Daoy (cell line): ENCODE data around the gene TUBB1. TPM values are rescaled to one million over a fixed set of nuclear protein-coding genes. Genes with fewer than 3 reads are reported as not detected.

Source experiments
- DNase-seq: peaks from one replicate; pipeline ENCODE4 v3.0.0-alpha.2; 2015; ENCODE audit warnings: low read depth
- total RNA-seq: library from RNA; depleted of rRNA; stranded (reverse); fragments of >200 nt; shearing (Covaris generic); gene quantifications from 2 replicates; pipeline ENCODE4 v1.2.3, GENCODE V29; 2014

The TUBB1 gene
- total RNA-seq, 1 experiment from 2014 or later, result not detected

DNA sequence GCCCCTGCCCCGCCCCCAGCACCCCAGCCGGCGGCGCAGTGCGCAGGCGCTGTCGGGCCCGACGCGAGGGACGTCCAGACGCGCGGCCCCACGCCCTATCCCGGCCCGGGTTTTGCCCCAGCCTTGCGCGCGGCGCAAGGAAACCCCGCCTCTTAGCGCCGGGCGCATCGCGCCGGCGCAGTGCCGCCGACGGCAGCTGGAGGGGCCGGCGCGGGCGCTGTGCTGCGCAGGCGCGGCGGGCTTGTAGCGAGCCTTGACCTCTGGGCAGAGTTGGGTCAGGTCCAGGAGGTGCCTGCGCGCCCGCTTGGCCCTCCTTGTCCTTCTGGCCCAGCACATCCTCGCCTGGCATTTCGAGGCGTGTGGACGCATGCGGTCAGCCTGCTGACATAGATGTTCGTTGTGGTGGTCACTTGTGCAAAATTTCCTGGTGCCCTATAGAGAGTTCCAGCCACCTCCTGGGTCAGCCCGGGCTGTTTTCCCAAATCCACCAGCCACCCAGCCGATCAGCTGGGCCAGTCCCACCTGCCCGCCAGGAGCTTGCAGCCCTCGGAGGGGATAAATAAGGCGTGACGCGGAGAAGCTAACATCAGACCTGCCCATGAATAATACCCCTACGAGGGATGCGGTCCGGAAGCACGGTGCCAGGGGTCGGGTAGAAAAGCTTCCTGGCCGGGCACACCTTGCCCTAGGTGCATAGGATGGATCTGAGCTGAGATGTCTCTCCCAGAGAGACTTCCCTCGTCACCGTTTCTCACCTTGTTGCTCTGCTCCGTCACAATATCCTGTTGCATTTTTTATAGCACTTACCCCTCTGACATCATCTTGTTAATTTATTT lies 23.8 kb downstream of the TUBB1 start:
- peak; percentile 95 for DNase-seq

DNA sequence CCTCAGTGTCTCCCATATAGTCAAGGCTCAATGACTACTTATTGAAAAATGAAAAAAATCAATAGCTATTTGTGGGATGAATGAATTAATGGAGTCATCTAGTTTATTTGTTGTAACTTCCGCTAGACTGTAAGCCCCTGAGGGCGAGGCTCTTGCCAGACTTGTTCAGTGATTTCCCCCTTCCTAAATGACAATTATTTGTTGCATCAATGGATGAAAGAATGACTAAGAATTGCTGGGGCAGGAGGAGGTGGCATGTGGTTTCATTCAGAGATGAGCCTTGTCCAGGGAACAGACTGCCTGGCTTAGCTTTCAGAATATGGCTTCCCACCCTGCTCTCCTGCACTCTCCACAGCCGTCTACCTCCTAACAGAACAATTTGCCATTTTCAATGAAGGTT lies 24.5 kb downstream of the TUBB1 start:
- DNase-seq, result peak; percentile 25

DNA sequence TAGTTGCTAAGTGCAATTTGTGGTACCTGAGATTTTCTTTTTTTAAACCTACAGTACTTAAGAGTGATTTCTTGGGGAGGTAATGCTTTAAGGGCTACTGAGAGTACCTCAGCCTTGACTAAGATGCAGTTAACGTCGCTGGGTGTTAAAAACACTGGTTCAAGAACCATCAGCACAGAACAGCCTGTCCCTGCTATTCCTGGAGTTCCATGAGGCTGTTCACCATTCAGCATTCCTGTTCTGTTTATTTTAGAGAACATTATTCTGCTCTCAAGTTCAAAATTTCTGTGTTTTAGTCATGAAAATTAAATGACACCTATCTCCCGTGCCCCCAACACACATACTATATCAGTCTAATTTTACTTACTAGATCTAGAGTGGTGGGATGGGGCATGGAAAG lies 25.1 kb downstream of the TUBB1 start:
- DNase-seq, result no peak

DNA sequence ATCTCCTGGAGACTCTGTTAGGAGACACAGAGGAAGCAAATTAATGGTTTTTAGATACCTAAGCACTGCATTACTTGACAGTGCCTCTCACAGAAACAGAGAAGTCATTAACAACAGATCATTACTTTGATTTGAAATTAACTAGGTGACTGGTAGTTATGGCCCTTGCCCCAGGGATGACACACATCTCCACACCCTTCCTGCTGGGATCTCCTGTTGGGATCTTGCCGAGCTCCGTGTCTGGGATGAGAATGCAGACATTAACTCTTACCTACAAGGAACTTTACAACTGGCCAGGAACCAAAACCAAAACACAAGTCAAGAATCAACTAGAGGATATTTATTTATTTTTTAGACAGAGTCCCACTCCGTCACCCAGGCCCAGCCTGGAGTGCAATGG lies 25.6 kb downstream of the TUBB1 start:
- DNase-seq, result no peak

DNA sequence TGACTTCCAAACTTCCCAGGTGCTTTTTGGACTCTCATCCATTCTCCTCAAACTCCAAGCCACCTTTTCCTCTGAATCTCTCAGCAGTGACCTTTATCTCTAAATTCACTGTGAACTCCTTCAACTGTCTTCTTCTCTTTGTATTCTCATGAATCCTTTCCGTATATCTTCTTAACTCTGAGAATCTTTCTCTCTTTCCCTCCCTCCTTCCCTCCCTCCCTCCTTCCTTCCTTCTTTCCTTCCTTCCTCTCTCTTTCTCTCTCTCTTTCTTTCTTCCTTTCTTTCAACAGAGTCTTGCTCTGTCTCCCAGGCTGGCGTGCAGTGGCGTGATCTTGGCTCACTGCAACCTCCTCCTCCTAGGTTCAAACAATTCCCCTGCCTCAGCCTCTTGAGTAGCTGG lies 27.6 kb downstream of the TUBB1 start:
- no peak for DNase-seq

DNA sequence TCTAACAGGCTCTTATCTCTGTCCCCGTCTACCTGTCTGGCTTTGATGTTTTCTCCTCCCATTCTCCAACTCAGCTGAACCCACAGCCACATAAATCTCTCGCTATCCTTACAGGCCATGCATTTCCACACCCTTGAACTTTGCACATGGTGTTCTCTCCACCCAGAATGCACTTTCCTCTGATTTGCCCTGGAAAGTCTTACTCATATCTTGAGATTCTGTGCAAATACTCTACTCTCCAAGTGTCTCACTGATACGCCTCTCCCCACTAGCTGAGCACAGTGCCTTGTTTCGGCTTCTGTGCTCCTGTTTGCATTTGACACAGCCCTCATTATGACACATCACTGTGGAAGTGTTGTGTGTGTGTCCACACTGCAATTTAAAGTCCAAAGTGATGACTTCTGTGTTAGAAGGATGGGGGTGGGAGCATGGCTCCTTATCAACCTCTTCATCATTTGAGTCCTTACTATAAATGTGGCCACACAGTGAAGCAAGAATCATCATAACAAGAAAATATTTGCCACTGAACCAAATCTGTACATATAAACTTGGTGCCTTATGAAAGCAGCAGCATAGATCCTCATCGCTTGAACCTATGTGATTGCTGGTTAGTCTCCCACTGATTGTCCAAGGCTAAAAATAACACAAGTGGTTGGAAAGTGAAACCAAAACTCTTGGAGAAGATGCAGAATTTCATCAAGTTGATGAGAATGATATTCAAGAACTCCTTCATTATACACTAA lies 28.9 kb downstream of the TUBB1 start:
- DNase-seq, result peak; percentile 82

DNA sequence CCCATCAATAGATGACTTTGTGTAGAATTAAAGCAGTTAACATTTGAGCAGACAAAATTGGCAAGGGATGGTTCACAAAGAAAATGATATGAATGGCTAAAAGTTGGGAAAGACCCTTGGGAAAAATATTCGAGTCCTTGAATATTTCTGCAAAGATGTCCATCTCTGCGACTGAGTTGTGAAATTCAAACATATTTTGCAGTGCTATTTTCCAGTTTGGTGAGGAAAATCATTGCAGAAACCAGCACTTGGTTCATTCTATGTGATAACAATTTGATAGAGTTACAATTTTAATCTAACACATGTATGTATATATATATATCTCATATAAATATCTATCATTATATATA lies 29.4 kb downstream of the TUBB1 start:
- DNase-seq, result no peak

DNA sequence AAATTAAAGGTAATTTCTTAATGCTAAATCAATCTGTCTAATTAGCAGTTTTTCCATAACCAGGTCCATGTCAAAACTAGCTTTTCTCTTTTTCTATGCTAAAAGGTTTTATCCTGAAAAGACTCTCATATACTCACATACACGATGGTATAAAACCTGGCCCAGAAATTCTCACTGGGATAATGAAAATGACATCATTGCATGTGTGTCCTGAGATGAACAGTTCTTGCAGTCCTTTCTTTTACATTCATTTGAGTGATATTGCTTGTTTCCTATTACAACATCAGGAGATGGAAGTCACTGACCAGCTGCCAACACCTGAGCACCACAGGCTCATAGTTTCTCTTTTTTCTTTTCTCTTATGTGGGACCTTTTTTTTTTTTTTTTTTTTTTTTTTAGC lies 31.2 kb downstream of the TUBB1 start:
- no peak for DNase-seq

DNA sequence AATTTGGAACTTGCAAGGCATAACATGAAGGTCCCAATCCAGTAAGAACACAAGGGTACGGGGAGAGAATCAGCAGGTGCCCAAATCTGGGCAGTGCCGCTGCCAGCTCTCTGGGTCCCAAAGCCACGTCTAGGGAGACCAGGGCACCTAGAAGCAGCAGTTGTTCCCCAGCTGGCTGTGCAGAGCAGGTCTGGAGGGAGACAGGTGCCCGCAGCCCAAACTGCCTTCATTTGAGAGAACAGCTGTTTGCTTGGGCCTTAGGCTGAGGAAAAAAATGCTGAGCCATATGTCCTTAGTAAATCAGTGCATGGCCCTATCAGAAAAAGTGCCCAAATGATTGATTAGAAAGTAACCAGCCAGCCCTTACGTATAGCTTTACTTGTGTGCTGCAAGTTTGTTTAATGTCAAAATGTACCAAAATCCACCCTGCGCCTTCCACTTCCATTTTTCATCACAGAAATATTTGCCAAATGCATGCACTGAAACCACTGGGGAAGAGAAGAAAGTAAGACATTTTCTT lies 32.5 kb downstream of the TUBB1 start:
- no peak for DNase-seq

DNA sequence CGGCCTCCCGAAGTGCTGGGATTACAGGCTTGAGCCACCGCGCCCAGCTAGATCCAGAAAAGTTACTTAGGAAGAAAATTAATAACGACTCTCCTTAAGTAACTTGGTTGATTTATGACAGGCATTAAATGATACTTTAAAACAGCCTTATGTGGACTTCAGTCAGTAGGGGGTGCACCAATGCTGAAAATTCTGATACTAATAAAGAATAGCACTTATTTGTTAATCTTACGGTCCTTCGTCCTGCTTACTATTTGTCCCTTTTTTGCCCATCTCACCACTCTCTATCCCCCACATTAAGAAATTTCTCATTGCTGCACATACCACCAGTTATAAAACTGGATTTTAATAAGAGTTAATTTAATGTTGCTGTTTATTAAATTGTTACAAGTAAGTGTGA lies 36.1 kb downstream of the TUBB1 start:
- DNase-seq, result no peak

DNA sequence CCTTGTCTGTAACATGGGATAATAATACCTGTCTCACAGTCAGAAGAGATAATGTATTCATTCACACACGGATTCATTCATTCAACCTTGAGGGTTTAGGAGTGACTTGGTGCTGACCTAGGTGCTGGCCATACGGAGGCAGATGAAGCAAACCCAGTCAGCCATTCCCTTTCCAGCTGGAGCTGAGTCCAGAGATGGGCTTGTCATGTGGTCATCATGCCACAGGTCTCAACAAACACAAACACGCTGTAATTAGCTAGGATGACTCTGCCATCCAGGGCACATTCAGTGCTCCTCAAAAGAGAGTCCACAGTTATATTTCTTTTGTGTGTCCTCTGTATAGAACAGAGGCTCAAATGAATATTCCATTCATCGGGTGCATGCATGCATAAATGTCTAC lies 42.9 kb downstream of the TUBB1 start:
- DNase-seq, result no peak

DNA sequence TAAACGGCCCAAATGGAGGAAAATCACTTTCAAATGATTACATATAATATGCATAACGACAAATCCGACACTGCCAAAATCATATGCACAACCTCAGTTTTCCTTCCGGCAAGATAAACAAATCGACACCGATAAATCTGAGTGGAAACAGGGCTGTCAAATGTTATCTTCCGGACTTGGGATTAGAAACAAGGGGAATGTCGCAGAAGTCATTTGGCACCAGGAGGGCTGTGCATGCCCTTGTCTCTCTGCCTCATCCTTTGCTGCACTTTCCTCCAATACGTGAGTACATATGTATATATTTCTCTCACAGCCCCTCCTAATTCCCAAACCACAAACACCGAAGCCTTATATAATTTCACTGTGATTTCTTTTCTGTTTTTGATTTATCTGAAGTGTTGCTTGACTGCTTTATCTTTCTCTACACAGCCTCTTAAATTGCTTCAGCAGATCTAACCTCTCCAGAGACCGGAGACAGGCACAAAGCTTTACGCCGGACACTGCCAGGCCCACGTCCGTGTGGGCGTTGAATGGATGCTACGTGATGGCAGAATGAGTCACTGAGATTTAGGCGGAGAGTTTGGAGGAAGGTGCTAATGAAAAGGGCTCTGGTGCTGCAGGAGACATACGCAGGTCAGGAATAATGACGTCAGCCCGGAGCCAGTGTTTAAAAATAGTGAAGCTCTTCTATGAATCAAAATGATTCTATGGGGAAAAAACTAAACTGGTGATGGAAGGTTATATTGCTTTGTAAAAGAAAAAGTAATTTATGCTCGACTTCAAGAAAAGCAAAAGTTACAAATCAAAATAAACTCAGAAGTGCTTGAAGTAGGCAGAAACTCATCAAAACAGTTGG lies 44.4 kb downstream of the TUBB1 start:
- peak; percentile 85 for DNase-seq

DNA sequence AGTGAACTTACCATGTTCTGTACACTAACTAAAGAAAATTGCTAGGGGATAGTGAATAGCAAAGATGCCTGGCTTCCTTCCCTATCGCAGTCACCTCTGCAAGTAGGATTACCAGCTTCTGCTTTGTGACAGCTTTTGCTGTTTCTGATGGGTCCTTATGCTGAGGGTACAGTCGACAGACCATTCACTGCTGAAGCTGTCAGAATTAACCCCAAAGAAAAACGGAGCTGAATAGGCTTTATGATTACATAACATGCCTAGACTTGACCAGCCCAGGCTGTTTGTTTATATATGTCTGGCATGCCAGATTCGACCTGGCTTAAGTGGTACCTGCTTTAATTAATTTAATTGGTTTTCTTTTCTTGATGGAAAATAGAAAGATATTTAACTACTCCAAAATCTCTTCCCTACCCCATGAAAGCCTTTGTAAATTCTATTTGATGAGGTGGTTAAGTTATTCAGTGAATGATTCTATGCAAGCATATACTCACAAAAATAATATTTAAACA lies 45.0 kb downstream of the TUBB1 start:
- DNase-seq, result no peak

DNA sequence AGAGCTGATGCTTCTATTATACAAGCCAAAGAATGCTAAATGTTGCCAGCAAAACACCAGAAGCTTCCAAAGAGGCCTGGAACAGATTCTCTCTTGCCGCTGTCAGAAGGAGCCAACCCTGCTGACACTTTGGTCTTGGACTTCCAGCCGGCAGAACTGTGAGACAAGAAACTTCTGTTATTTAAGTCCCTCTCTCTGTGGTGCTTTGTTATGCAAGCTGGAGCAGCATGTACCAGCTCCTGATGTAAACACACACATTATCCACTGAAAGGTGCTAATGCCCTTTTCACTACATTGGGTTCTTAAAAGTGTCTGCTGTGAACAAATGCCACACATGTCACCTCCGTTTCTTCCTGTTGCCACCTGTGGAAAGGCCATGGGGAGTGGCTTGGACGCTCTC lies 49.3 kb downstream of the TUBB1 start:
- no peak for DNase-seq

DNA sequence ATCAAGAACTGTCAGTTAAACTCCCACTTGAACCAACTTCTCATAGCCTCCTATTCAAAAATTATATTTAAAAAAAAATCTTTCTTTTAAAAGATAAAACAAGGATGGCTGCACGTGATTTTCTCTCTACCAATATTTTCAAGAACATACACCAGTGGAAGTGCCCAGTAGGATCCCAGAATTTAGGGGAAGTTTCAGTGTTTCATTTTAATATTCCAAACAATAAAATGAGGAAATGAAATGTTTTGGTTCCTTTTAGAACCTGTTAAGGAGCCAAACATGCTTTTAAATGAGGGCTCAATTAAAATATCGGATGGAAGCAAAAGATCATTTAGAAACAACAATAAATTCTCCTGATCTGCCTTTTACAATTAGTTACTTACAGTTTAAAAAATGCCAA lies 49.8 kb downstream of the TUBB1 start:
- DNase-seq, result no peak

DNA sequence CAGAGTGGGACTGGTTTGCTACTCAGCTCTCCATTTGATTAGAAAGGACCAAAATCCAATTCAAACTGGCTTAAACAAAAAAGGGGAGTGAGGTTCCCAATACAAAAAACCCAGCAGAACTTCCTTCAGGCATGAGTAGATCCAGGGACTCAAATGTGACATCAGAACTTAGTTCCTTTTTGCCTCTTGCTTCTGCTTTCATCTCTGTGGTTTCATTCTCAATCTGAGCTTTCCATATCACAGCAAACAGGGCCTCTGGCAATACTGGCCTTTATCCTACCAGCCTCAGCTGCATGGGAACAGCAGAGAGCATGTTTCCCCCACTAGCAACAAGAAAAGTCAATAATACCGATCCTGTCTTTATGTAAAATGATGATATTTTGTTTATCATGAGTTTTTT lies 52.0 kb downstream of the TUBB1 start:
- no peak for DNase-seq

DNA sequence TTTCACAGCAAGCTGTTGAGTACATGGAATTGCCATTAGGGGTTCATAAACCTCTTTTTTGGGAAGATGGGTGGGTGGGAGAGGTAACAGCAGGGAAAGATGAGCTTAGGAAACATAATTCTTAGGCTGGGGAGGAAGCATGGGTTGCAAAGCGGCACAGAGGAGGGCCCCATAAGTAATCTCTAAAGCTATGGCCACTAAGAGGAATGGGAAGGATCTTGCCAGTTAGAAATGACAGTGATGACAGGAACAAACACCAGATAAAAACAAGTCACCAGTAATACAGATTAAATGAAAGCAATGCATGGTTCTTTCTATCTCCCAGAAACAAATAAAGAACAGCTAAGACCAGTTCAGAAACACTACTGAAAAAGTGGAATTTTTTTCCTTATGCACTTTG lies 54.4 kb downstream of the TUBB1 start:
- DNase-seq, result no peak

DNA sequence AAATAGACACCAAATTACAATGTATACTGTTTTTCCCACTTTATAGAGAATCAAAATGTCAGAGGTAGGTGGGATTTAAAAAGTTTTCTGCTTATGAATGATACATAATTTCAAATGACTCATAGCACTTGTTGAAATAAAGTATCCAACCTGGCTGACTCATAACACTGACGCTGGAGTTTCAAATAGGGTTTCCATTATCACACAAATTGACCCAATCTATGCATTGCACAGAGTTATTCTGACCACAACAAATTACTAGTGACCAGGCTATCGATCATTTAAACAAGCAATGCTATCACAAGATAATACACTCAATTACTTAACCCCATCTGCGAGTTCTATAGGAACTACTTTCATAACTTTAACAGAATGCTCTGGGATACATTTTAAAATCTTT lies 55.2 kb downstream of the TUBB1 start:
- peak; percentile 51 for DNase-seq

DNA sequence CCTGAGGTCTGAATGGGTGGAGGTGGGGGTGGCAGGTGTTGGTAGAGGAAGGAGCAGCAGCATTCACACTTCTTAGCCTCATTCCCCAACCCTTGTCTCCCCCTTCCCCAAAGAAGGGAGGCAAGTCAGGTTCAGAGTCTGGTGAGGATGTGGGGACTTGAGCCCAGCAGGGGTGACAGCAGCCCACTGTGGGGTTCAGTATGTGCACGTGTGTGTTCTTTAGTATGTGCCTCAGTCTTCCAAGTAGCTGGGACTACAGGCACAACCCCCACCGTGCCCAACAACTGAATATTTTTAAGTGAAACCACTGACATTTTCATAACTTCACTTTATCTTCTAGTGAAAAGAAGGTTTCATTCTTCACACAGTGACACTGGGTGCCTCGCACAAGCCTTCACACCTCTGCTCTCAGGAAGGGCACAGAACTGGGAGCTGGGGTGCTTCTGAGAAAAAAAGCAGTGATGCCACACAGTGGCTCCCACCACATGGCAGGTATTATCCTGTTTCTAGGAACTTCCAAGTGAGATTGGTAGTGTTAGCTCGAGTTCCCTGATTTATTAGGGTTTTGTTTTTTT lies 56.8 kb downstream of the TUBB1 start:
- DNase-seq, result no peak
